GM18499 (cell line): Measurements from ENCODE around the gene LHX6.

Source experiments
- ATAC-seq: cut with Tn5 transposase; IDR thresholded peaks from one replicate; pipeline ENCODE4 v1.9.1; 2021; ENCODE audit warnings: moderate number of reproducible peaks; ENCODE audit not compliant: insufficient read depth, unreplicated experiment

The LHX6 gene

DNA sequence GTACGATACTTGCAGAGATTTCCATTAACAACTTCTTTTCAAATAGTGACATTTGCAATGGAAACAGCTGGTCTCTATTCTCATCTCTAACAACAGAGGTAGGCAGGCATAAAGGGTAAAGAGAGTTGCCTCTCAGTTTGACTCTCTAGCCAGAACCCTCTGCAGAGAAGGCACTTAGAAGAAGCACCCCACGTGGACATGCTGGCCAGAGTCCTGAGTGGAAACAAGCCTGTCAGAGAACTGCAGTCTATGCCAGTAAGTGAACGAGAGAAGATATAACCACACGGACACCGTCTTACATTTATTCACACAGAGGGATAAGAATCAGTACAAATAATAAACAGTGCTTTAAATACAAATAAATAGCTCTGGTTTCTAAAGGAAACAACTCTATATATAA, 11.0 kb upstream of the LHX6 start:
- ATAC-seq = no peak

DNA sequence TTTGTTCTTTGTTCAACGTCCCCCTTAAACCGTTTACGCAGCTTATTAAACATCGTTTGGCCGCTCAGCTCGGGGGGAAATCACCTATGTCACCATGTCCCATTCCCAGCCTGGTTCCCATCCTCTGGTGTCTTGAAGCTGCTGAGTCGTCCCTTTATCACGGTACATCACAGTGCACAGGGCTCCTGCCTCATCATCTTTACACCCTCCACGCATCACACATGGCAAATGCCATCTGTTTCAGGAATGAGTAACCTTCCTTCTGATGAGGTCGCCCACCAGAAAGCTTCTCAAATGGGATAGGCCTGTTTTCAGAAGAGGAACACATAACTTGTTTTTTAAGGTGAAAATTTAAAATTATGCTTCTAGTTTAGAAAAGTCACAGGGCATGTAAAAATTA, 7.9 kb upstream of the LHX6 start:
- no peak for ATAC-seq

DNA sequence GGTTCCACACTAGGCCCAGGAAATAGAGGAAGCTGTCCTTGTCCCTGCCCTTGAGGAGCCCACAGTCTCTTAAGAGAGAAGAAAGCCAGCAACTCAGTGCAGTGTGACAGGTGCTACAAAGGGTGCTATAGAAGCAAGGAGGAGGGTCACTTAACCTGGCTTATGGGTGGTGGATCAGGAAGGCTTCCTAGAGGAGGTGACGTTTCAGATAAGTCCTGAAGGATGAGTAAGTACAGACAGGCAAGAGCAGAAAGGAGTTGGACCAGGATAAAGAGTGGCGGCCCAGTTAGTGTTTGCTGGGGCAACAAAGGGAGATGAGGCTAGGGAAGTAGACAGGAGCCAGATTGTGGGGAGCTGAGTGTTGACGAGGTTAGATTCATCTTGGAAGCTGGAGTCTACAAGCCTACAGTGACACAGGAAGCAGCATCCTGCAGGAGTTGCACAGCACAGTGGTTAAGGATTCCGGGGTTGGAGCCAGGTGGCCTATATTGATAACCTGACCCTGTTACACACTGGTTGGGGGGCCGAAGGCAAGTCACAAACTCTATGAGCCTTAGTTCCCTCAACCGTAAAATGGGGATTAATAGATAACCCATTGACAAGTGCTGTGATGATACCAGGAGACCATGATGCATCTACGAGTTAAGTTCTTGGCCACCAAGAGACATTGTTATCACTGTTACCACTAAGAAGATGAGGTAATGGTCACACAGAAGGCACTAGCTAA, 5.4 kb upstream of the LHX6 start:
- ATAC-seq = no peak

DNA sequence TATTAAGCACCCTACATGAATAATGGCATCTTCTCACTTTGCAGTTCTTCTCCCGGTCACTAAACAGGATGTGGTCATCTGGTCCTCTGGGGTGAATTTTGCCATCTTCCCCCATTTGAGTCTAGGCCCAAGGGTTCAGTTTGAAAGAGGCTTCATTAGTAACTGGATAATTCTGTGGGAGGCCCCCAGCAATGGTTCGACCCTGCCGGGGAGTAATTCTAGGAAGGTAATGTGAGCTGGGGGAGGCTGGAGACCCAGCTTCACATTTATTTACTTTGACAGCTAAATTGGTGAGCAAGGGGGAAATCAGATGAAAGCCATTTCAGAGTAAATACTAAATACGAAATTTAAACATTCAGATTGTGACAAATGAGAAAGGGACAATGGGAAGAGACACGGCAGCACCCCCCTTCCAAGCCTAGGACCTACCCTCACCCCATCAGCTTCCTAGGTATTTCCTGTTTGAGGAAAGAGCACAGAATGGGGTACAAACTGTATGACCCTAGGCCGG, 4.1 kb upstream of the LHX6 start:
- ATAC-seq = no peak

DNA sequence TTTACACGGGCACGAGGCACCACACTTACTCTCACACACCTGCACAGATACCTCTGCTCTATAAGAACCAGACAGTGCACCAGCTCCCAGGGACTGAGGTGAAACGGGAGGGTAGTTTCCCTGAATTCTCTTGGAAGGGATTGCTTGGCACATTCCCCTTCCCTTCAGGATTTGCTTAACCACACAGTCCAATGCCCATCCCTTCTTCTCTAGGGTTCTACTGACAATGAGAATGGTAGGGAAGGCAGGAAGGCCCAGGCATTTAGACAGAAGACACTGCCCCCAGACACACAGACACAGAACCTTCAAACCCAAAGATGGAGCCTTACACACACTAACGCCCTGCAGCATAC, 704 bp upstream of the LHX6 start:
- no peak for ATAC-seq

DNA sequence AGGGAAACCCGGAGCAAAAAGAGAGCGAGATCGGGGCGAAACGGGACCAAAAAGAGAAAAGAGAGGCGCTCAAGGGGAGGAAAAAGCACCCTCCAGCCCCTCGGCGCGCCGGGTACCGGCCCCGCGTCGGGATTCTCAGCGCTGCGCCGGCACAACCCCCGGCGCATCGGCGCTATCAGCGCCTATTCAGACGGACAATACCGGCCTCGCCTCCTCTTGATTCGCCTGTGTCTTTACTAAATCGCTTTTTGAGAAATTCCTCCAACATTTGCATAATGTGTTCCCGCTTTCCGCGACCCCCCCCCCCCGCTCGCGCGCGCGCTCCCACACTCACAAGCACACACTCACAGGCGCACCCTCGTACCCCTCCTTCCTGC, 578 bp downstream of the LHX6 start:
- no peak for ATAC-seq

DNA sequence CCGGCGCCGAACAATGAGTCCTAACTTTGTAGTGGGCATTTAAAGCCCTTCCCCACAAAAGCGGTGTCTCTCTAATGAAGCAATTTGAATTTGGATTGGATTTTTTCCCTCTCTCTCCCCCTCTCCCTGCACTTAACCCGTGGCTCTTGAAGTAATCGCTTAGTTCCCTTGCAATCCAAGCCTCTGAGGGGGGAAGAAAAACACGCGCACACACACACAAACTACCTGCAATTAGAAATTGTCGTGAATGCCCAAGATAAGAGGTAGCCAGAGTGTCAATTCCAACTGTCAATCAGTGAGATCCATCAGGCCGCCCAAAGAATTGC, 1.2 kb downstream of the LHX6 start:
- no peak for ATAC-seq

DNA sequence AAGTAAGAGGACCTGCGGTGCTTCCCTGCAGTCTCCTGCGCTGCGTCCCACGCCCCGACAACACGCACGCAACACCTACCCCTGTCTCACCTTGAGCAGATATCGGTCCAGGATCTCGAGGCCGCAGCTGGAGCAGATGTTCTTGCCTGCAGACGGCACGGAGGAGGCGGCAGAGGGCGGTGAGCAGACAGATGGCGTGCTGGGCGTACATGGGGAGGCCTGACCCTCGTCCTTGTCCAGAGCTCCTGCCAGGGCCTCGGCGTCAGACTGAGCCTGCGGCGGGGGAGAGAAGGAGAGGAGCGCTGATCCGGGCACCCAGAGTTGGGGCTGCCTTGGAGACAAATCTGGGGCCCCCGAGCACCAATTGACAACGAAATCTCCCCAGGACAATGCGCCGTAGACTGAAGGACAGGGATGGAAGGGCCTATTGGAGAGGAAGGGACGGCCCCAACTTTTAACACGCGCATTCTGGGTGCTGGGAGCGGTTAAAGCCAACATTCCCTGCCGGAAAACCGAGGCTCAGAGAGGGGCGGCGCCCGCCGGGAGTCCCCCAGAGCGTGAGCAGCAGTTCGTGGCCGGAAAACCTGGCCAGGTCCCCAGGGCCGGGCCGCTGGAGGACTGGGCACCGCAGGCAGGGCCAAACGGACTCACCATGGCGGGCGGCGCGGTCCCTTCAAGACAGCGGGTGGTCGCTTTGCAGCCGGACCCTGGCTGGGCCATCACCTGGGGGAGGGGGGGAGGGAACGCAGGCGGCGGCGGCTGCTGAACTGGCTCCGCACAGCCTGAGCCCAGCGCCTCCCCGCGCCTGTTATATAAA, 1.8 kb downstream of the LHX6 start:
- no peak for ATAC-seq

DNA sequence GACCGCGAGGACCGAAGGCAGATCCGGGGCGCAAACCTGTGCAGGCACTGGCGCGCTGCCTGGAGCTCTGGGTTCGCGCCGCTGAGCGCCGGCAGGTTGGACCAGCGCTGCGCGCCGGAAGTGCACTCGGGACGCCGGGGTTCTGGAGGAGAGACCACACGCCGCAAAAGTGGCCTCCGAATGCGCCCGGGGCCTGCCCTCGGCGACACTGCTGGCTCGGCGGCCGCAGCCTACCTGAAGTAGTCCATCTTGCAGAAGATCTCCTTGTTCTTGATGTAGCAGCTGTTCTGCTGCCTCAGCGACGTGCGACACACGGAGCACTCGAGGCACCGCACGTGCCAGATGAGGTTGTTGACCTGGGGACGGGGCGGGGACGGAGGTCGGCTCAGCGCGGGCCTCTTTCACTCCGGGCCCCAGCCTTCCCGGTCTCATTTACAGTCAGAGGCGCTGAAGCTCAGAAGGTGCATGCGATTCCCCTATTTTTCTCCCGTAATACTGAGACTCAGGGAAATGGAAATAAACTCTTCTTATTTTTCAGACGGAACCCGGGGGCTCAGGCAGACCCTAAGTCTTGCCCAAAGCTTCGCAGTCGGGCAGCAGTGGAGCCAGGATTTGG, 2.5 kb downstream of the LHX6 start:
- no peak for ATAC-seq

DNA sequence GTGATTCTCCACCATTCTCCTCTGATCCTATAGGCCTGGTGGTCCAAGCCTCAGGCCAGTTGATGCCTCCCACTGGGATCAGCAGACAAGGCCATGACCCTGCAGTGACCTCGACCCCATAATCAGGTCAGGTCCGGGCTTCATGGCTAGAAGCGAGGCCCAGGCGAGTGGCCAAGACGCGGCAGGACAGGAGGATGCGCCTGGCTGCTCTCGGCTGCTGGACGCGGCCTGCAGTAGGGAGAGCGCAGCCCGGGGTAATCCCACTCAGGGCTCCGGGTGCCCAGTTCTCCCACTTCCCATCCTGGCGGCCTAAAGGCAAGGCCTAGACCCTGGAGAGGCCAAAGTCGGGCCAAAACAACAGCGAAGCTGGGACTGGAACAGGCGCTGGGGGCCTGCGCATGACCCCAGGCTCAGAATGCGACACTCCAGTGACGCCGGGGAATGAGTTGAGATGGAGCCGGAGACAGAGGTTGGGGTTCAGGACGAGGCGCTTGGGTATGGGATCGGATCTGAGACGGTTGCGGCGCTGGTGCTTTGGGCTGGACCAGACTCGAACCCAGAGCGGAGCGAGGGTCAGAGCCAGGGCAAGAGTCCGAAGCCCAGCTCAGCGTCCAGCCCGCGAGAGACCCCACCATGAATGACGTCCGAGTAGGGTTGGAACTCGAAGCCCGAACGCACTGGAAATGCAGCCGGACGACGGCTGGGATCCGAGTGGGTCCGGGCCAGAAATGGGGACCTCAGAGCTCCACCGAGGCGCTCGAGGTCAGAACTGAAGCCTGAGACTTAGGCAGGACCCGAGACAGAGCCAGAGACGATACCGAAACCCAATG, 3.2 kb downstream of the LHX6 start:
- ATAC-seq = no peak

DNA sequence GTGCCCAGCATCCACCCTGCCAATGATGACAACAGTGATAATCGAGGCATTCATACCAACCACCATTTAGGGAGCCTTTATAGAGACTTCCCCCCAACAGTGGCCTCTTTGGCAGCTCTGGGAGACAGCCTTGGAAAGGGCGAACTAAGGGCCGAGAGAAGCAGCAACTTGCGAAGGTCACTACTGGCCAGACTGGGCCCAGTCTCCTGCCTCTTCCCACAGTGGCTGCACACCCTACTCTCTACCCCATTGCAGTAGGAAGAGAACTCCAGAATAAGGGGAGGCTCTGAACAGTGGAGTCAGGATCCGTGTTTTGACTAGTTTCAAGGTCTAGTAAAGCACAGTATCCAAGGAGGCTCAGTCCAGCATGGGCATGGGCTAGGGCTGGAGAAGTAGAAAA, 5.3 kb downstream of the LHX6 start:
- ATAC-seq = no peak

DNA sequence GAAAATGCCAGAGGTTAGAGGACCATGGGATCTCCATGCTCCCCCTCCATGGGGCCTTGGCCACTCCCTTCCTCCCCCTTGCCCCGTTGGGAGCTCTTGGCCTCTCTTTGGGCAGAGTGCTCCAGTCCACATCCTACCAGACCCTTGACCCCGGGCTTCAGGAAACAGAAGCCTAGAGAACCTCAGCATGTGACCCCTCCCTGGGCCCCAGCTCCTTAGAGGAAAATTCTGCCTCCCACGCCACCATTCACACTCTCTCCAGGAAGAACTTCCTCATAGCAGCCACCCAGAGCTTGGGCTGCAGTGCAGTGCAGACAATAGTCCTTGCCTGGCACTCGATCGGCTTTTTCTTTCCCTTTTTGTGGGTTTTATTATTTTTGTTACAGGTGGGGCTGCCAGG, 6.0 kb downstream of the LHX6 start:
- no peak for ATAC-seq

DNA sequence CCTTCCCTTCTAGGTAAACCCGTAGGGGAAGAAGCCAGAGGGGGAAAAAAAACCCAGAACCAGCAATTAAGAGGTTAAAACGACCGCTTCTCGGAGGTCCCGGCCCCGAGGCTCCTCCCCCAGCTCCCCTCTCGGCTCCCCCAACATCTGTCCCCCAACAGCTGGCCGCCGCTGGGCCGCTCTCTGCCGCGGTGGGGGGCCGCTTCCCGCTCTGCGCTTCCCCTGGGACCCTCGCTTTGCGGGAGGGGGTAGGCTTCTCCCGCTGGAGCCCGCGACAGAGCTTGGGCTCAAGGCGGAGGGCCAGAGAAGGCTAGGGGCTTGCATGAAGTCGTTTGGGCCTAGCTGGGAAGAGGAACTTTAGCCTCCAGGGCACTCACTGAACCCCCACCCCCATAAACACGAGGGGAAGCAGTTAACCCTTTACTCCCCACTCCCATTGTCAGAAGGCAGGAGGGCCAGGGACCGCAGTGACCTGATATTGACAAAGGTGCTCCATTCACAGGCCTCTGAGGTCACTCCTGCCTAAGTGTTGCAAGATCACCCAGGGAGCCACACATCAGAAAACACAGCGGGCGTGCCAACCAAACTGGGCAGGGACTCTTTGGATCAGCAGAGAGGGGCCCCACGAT, 7.5 kb downstream of the LHX6 start:
- no peak for ATAC-seq

DNA sequence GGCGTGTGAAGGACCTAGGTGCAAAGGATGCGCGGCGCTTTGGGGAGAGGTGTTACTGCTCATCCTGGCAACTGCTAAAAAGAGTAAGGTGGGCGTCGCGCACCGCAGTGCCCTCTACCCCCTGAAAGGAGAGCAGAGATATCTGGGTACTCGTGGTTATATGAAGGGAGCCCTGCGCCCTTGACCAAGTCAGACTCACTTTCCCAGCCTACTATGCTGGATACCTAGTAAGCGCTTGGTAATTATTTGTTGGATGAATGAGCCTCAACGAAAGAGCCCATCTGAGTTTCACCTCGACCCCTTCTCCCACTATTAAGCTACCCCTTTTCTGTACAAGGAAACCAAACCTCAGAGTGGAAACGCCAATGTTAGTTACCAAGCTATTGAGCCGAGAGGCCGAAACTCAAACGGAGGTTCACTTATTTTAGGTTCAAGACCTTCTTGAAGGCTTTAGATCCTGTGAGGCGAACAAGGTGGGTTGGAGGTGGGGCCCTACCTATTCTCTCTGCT, 8.0 kb downstream of the LHX6 start:
- ATAC-seq = no peak

DNA sequence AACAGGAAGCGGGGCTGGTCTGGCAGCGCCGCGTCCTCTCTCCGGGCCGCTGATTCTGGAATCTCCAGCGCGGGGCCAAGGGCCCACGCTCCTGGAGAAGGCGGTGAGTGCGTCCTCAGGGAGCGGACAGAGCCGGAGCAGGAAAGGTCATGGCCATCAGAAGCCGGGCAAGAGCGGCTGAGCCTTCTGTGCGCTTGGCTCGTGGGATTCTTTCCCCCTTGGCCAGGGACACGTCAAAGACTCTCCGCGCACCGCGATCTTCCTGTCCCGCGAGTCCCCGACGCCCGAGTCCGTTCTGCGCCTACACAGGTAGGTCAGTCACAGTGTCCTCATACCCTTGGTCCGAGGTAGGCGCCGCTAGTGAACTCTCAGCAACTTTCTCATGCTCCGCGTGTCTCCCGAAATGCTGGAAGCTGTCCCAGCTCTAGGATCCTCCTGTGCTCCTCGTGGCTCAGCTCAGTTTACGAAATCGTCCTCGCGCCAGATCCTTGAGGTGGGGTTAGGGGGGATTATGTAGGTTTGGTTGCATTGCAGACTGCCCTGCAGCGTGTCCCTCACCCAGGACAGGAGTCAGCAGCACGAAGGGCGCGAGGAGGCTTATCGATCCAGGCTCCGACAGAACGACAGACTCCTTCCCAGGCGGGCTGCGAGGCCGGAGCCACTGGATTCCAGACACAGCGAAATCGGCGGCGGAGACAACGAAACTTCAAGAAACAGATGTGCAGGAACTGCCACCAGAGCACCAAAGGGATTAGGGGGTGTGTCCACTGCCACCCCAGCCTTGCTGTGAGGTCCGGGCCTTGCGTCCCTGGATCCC, 8.7 kb downstream of the LHX6 start:
- no peak for ATAC-seq

DNA sequence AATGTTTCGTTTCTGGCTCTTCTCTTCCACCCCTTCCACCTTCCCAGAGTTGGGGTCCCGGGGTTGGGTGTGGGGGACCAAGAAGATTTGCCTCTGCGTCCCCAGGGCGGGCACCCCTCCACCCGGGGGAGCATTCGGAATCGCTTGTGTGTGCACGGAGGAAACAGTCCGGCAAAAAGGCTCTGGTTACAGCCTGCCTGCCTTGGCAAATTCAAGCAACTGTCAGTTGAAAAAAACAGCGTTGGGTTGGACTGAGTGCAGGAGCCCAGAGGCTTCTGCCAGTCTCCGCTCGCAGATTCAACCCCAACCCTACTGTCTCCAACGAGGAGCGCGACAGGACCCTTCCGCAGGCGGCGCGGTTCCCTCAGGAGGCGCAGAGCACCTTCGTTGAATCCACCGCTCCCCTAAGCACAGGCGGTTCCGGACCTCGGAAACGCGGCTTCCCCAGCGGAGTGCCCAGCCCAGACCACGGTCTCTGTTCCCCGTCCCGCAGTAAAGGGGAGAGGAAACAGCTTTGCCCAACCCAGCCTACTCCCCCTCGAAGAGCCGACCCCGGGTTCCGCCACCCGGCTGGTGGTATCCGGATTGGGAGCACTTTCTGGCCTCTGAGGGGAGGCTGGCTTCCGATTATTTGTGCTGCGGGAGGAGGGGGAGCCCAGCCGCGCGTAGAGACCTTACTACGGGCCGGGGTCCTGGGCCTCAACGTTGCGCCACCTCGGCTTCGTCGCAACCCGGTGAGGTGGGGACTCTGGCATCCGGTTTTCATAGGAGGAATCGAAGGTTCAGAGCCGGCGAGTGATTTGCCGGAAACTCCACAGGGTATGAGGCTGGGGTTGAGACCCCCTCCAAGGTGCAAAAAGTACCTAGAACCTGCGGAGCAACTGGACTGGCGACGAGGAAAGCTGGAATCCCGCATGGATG, 9.6 kb downstream of the LHX6 start:
- no peak for ATAC-seq

DNA sequence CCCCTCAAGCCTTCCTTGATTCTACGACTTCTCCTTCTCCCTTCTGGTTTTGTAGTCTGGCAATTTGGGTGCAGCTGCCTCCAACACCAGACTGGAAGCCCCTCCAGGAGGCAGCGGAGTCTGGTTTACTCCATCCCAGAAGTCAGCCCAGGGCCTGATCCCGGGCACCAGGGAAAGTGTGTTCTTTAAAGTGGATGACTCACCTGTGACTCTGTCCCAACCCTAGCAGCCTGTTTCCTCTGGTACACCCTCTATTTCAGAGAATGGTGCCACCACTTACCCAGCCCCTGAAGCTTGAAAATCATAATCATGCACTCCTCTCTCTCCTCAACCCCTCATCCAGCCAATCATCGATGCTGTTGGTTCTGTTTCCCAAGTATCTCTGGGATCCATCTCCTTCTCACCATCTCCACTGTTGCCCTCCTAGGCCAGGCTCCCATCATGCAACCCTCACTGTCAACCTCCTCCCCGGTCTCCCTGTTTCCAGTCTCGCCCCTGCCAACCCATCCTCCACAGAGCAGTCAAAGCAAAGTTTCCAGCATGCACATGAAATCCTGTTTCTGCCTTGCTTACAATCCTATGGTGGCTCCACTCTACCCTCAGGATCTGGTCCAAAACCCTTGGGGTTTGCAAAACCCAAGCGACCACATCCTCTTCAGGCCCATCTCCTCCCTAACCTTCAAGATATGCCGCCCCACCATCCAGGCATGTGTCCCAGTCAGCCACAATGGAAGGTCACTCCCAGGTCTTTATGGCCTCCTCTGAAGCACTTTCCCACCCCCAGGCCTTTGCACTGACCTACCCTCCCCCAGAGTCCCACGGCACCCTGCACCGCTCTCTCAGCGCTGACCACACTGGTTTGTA, 10.5 kb downstream of the LHX6 start:
- ATAC-seq = no peak
